Naive thymus-derived CD4-positive, alpha-beta T cell (primary cell): ENCODE data around the gene NFX1. TPM values are rescaled to one million over a fixed set of nuclear protein-coding genes. Genes with fewer than 3 reads are reported as not detected.
"Not testable (repeated sequence)": the region's sequence is repeated elsewhere in the genome, so short reads cannot be mapped to it uniquely, and the experiment has no call there.

Experiments used
- ATAC-seq: fragments of 150-1000 bp; cut with Tn5 transposase; 2 replicates; pipeline ENCODE4 v1.10.0; 2021; ENCODE audit warnings: mild to moderate bottlenecking, moderate library complexity
- CTCF ChIA-PET: fragments of 350-600 bp; sonication (Branson Sonifier 250); formaldehyde crosslinking; loops from one replicate; lab custom pipeline; 2021; ENCODE audit warnings: antibody characterized with exemption; lab: Charles Lee
- POLR2A ChIA-PET: fragments of 350-600 bp; sonication (Branson Sonifier 250); formaldehyde crosslinking; loops from one replicate; lab custom pipeline; 2021; ENCODE audit warnings: antibody characterized with exemption, inconsistent platforms; lab: Charles Lee
- DNase-seq, 9 donors: peaks; one replicate each; pipeline versions ENCODE4 v3.0.0 to v3.0.0-alpha.2; 2020 to 2022; ENCODE audit warnings: mixed read lengths in 1 of 9
- H3K27ac ChIP-seq: one replicate; pipeline ENCODE4 v1.7.0; 2013; ENCODE audit warnings: mild to moderate bottlenecking, low read depth, low read length, moderate library complexity
- H3K27me3 ChIP-seq, 2 donors: one replicate each; pipeline ENCODE4 v1.7.0; 2013; ENCODE audit warnings: low read length in 2 of 2, mild to moderate bottlenecking in 2 of 2, moderate library complexity in 2 of 2; ENCODE audit not compliant: control insufficient read depth in 2 of 2, insufficient read depth in 2 of 2
- H3K36me3 ChIP-seq, 3 experiments: 1 replicate in 2 of 3; 2 replicates in 1 of 3; pipeline ENCODE4 v1.7.0; 2013; ENCODE audit warnings: low read length in 3 of 3, mild to moderate bottlenecking in 3 of 3, moderate library complexity in 1 of 3; ENCODE audit not compliant: insufficient read depth in 3 of 3, control insufficient read depth in 2 of 3
- H3K4me1 ChIP-seq, 2 donors: one replicate each; pipeline ENCODE4 v1.7.0; 2013; ENCODE audit warnings: low read length in 2 of 2, mild to moderate bottlenecking in 2 of 2, moderate library complexity in 1 of 2; ENCODE audit not compliant: control insufficient read depth in 2 of 2, insufficient read depth in 2 of 2
- H3K4me3 ChIP-seq: 2 replicates; pipeline ENCODE4 v1.7.0; 2013; ENCODE audit warnings: mild to moderate bottlenecking, low read length
- H3K9me3 ChIP-seq, 3 experiments: 1 replicate in 2 of 3; 2 replicates in 1 of 3; pipeline ENCODE4 v1.7.0; 2013; ENCODE audit warnings: low read length in 3 of 3; ENCODE audit not compliant: control insufficient read depth in 2 of 3
- H3K27ac Mint-ChIP-seq, 9 donors: one replicate each; pipeline ENCODE4 v1.8.0; 2020 to 2022; ENCODE audit warnings: mixed read lengths in 9 of 9, mild to moderate bottlenecking in 8 of 9, moderate library complexity in 5 of 9, inconsistent platforms in 2 of 9
- H3K27me3 Mint-ChIP-seq, 5 donors: one replicate each; pipeline ENCODE4 v1.8.0; 2021 to 2022; ENCODE audit warnings: mixed read lengths in 5 of 5, mild to moderate bottlenecking in 1 of 5
- H3K36me3 Mint-ChIP-seq, 5 donors: one replicate each; pipeline ENCODE4 v1.8.0; 2020 to 2022; ENCODE audit warnings: mixed read lengths in 5 of 5, mild to moderate bottlenecking in 3 of 5, inconsistent platforms in 1 of 5
- H3K4me1 Mint-ChIP-seq, 7 donors: one replicate each; pipeline ENCODE4 v1.8.0; 2020 to 2022; ENCODE audit warnings: mixed read lengths in 7 of 7, mild to moderate bottlenecking in 3 of 7, inconsistent platforms in 1 of 7
- H3K4me3 Mint-ChIP-seq, 10 donors: one replicate each; pipeline ENCODE4 v1.8.0; 2020 to 2022; ENCODE audit warnings: mild to moderate bottlenecking in 10 of 10, mixed read lengths in 10 of 10, moderate library complexity in 6 of 10, inconsistent platforms in 2 of 10
- H3K9me3 Mint-ChIP-seq, 11 donors: one replicate each; pipeline ENCODE4 v1.8.0; 2020 to 2022; ENCODE audit warnings: mixed read lengths in 11 of 11, mild to moderate bottlenecking in 4 of 11, inconsistent platforms in 1 of 11, moderate library complexity in 1 of 11
- intact Hi-C, 2 donors: fragments of 100-400 bp; cut with micrococcal nuclease; formaldehyde crosslinking; loops; one replicate each; pipeline ENCODE4 v1.15.1; 2023
- polyA plus RNA-seq, 2 donors: library from polyadenylated mRNA; unstranded; fragments of 300-500 nt; fragmentation: Illumina TruSeq; gene quantifications; one replicate each; pipeline ENCODE4 v1.2.3, GENCODE V29; 2021
- total RNA-seq, 6 experiments: library from RNA in 5 of 6; stranded (reverse) in 5 of 6; gene quantifications; 1 replicate in 5 of 6; 2 replicates in 1 of 6; pipeline ENCODE4 v1.2.3 and lab custom pipeline; 2021 to 2026

The NFX1 gene
- total and polyA plus RNA-seq, 7 experiments from 2014 or later, result 30.1 to 65.4 (median 43.6) TPM

GRCh38 chr9:33391111-33391771 is 100.9 kb downstream of the NFX1 start:
- H3K4me1 Mint-ChIP-seq, H3K9me3 ChIP-seq, POLR2A ChIA-PET, H3K4me3 Mint-ChIP-seq, CTCF ChIA-PET, H3K27ac ChIP-seq, H3K27ac Mint-ChIP-seq, H3K27me3 Mint-ChIP-seq, H3K36me3 Mint-ChIP-seq, intact Hi-C loops, H3K9me3 Mint-ChIP-seq, H3K4me1 ChIP-seq, H3K27me3 ChIP-seq, ATAC-seq, H3K36me3 ChIP-seq, DNase-seq, H3K4me3 ChIP-seq: not testable (repeated sequence)

GRCh38 chr9:33392591-33393021 is 102.3 kb downstream of the NFX1 start:
- H3K27me3 Mint-ChIP-seq, H3K4me3 Mint-ChIP-seq, H3K9me3 ChIP-seq, H3K36me3 Mint-ChIP-seq, ATAC-seq, H3K27ac ChIP-seq, DNase-seq, H3K4me1 Mint-ChIP-seq, H3K9me3 Mint-ChIP-seq, POLR2A ChIA-PET, H3K27me3 ChIP-seq, intact Hi-C loops, H3K4me1 ChIP-seq, H3K36me3 ChIP-seq, H3K4me3 ChIP-seq: not testable (repeated sequence)
- H3K27ac Mint-ChIP-seq, result peak overlapping the region in 1 of 9 donors; percentile 43
- CTCF ChIA-PET, result interaction anchor here (1.3 kb wide), 1 partner anchor 74 kb away, joined by 4 read pairs; no protein-coding TSS in a partner anchor

GRCh38 chr9:33393581-33393980 is 103.3 kb downstream of the NFX1 start:
- no peaks in the 10 kb centered on the region for H3K4me1 Mint-ChIP-seq
- ATAC-seq (no peak), DNase-seq (no peak)
- intact Hi-C loops, result no loop called here
- H3K27me3 ChIP-seq, result no peaks in the 10 kb centered on the region
- peaks cover 0 to 3% (median 0%) of the 10 kb centered on the region in 5 donors for H3K27me3 Mint-ChIP-seq
- no peaks in the 10 kb centered on the region for H3K9me3 Mint-ChIP-seq
- no peaks in the 10 kb centered on the region for H3K36me3 Mint-ChIP-seq
- ChIA-PET CTCF (interaction anchor here (1.3 kb wide), 1 partner anchor 73 kb away, joined by 4 read pairs; no protein-coding TSS in a partner anchor), POLR2A (no interaction called here)
- no peak overlapping the region for H3K4me3 ChIP-seq
- no peak overlapping the region for H3K4me3 Mint-ChIP-seq
- H3K27ac ChIP-seq, result no peak overlapping the region
- no peaks in the 10 kb centered on the region for H3K4me1 ChIP-seq
- no peak overlapping the region for H3K27ac Mint-ChIP-seq
- no peaks in the 10 kb centered on the region for H3K9me3 ChIP-seq
- H3K36me3 ChIP-seq, result no peaks in the 10 kb centered on the region

GRCh38 chr9:33393986-33394385 is 103.7 kb downstream of the NFX1 start:
- H3K36me3 Mint-ChIP-seq, H3K36me3 ChIP-seq, H3K4me1 ChIP-seq, H3K27me3 ChIP-seq, DNase-seq, CTCF ChIA-PET, H3K4me3 ChIP-seq, intact Hi-C loops, H3K27ac Mint-ChIP-seq, H3K4me3 Mint-ChIP-seq, ATAC-seq, POLR2A ChIA-PET, H3K4me1 Mint-ChIP-seq, H3K9me3 ChIP-seq, H3K27ac ChIP-seq, H3K27me3 Mint-ChIP-seq, H3K9me3 Mint-ChIP-seq: not testable (repeated sequence)

- H3K4me1 Mint-ChIP-seq, intact Hi-C loops, H3K9me3 Mint-ChIP-seq: not testable (repeated sequence)
Observed at GRCh38 chr9:33395159-33395879, 105.0 kb downstream of the NFX1 start.

GRCh38 chr9:33397801-33398200 is 107.5 kb downstream of the NFX1 start:
- H3K4me3 ChIP-seq, H3K27me3 Mint-ChIP-seq, H3K4me1 ChIP-seq, H3K9me3 Mint-ChIP-seq, H3K4me3 Mint-ChIP-seq, H3K9me3 ChIP-seq, DNase-seq, H3K27ac ChIP-seq, H3K36me3 Mint-ChIP-seq, ATAC-seq, intact Hi-C loops, H3K27ac Mint-ChIP-seq, POLR2A ChIA-PET, H3K4me1 Mint-ChIP-seq, H3K36me3 ChIP-seq, H3K27me3 ChIP-seq: not testable (repeated sequence)
- CTCF ChIA-PET, result interaction anchor here (0.6 to 3.7 kb wide), 2 partner anchors 60 to 68 kb away, joined by 3 to 17 read pairs; no protein-coding TSS in a partner anchor

More at GRCh38 chr9:33395159-33395879, 105.0 kb downstream of the NFX1 start:
- H3K27me3 Mint-ChIP-seq, H3K4me1 ChIP-seq, H3K9me3 ChIP-seq, H3K4me3 Mint-ChIP-seq, CTCF ChIA-PET, ATAC-seq, H3K36me3 Mint-ChIP-seq, H3K27ac Mint-ChIP-seq, H3K36me3 ChIP-seq, POLR2A ChIA-PET, H3K4me3 ChIP-seq, H3K27me3 ChIP-seq, DNase-seq, H3K27ac ChIP-seq: not testable (repeated sequence)
